ENCODE data around the gene LDHD.
"Not testable (repeated sequence)": the region's sequence is repeated elsewhere in the genome, so short reads cannot be mapped to it uniquely, and the experiment has no call there.

DNA sequence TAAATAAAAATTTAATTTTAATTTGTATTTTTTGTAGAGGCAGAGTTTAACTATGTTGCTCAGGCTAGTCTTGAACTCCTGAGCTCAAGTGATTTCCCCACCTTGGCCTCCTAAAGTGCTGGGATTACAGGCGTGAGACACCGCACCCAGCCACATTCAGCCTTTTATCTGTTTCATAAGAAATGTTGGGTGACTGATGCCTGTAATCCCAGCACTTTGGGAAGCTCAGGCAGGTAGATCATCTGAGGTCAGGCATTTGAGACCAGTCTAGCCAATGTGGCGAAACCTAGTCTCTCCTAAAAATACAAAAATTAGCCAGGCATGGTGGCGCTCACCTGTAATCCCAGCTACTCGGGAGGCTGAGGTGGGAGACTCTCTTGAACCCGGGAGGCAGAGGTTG lies 25.7 kb downstream of the LDHD start:
- TF ChIP-seq YY1 (IDR thresholded peaks at IDR 0.05; ENCODE audit: insufficient read depth, insufficient read length); ZNF274 (IDR thresholded peaks at IDR 0.05; ENCODE audit: low read depth, low read length); SUZ12 (IDR thresholded peaks at IDR 0.05; ENCODE audit: extremely low read depth, insufficient read depth, insufficient read length): not testable (repeated sequence)

Data from NT2/D1 (cell line).